HG02588 (cell line): ENCODE data around the gene OPRM1.

Experiments
- ATAC-seq: cut with Tn5 transposase; IDR thresholded peaks from one replicate; pipeline ENCODE4 v1.9.1; 2021; ENCODE audit warnings: mild to moderate bottlenecking, moderate library complexity; ENCODE audit not compliant: unreplicated experiment

OPRM1 gene

DNA sequence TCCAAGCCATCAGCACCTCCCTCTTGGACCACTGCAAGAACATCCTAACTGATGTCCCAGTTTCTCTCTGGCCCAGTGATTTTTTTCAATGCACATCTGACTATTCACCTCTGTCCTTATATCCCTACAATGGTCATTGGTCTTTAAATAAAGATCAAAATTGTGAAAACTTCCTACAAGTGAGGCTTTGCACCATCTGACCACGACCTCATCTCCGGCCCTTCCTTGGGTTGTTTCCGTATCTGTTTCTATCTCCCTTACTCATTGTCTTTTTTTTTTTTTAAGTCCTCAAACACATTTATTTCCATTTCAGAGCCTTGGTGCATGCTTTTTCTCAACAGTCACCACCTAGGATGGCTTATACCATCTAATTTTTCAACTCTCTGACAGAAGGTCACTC, 229.4 kb downstream of the OPRM1 start:
- no peak for ATAC-seq

DNA sequence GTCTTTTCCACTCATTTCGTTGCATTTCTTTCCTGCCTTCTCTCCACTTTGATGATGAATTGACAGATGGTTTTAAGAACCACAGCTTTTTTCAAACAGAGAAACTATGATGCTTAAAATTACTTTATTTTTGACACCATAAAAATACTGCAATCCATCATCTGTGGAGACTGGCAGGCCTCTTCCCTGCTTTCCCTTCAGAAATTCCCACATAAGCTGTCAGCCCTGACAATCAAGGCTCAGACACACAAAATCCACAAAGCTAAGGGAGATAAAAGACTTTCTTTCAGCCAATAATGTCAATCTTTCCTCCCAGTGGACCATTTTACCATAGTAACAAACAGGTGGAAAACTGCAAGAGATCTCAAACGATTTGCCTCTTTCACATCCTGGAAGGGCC, 235.1 kb downstream of the OPRM1 start:
- no peak for ATAC-seq

DNA sequence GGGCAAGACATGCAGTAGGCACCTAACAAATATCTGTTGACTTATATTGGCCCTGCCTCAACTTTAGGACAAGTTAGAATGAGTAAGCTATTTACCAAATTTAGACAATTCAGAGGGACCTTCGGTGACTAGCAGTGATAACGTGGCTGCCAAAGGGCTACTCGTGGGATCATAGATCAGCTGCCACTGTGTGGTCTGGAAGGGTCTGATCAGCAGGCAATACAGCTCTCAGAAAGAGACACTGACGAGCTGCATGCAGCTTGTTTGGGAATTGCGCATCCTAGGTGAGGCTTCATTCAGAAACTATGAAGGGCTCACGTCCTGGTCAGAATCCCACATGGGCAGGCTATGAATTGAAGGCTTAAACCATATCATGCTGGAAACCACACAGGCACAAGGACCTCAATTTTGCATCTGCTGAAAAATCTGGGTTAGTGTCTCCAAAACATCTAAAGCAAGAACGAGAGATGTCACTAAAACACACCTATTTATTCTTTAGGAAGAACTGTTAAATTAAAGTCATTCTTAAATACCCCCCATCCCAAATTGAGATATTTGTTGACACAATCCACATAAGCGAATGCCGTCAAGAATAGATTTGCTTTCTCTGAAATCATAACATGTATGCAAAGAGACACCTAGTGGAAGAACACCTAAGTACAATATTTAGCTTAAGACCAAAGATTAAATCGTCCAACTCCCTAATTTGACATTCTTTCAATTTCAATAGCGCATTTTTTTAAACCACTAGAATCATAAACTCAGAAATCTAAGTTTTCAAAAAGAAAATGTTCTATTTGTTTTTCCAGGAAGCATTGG, 238.0 kb downstream of the OPRM1 start:
- ATAC-seq, result peak; percentile 54

DNA sequence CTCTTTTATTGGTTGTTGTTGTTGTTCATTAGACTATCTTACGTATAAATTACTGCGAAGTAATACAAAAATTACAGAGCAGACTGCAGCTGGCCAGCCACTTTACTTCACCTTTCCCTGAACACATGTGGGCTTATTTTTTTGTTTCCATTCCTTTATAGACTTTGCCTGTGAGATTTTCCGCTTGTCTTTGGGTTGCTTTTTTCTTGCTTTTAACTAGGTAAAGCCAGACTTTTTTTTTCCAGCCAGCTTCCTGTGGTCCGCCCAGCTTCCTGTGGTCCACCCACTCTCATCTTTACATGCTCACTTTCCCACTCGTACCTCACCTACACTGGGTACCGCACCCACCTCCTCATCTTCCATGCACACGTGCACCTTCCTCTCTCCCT, 238.6 kb downstream of the OPRM1 start:
- ATAC-seq, result no peak

DNA sequence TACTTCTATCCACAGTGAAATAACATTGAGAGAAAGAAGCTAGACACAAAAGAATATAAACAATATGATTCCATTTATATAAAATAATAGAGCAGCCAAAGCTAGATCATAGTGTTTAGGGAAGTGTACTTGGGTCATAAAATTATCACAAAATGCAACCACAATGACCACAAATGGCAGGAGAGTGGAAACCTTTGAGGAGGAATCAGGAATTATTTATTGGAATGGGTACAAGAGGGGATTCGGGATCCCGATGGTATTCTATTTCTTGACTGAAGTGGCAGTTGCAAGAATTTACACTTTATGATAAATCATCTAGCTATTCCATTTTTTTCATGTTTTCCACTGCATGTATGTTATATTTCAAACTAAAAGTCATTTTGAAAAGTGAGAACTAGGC, 241.5 kb downstream of the OPRM1 start:
- ATAC-seq, result no peak

DNA sequence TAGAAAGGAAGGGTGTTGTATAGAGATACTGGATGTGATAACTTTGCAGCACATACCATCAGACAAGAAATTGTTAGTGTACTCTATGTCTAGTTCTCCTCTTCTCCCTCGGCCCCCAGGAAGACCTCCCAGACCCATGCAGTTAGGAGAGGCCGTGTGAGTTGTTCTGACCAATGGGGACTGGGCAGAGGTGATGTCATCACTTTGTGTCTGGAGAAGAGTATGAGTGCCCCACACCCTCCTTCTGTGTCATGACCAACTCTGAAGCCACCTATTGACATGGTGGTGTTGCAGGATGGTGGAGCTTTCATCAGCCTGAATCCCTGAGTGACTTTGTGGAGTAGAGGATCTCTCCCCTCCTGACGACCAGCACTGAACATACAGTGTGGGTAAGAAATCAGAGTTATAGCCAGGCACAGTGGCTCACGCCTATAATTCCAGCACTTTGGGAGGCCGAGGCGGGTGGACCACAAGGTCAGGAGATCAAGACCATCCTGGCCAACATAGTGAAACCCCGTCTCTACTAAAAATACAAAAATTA, 245.3 kb downstream of the OPRM1 start:
- ATAC-seq, result no peak

DNA sequence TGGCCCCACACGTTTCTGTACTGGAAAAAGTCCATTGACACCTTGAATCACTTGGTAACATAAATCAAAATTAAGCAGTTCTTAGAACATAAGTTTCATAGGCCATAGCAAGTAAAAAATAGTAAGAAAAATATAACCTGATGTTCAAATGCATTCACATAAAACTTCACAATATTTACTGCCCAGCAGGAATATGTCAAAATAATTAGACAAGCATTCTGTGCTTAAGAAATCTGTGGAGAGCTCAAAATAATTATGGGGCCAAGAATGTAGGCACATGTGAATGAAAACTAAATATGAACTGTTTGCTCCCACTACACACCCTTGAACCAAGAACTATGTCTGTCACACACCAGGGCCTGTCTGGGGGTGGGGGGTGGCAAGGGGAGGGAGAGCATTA, 246.8 kb downstream of the OPRM1 start:
- ATAC-seq, result no peak

DNA sequence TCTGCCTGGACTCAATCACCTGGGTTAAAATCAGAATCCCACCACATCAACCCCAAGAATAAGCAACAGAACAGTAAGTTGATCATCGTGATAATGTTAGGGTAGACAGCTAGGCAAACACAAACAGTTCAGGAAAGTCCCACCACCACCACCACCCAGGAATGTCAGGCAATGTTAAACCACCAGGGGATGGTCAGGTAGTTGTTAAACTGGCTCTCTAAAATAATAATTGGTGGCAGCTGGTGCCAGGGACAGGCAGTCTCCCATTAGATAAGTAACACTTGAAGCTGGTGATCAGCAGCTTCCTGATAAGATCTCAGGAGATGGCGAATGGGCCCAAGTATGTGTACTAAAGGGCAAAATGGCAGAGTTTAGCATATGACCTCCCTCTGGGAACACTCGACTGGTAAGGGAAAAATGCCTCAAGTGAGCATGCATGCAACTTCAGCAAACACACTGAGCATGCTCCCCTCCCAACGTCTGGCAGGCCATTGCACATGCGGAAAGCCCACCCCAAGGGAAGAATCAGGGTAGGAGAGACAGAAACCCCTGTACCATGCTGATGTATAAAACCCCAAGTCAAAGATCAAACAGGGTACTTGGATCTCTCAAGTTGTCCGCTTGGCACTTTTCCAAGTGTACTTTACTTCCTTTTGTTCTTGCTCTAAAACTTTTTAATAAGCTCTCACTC, 250.9 kb downstream of the OPRM1 start:
- no peak for ATAC-seq

DNA sequence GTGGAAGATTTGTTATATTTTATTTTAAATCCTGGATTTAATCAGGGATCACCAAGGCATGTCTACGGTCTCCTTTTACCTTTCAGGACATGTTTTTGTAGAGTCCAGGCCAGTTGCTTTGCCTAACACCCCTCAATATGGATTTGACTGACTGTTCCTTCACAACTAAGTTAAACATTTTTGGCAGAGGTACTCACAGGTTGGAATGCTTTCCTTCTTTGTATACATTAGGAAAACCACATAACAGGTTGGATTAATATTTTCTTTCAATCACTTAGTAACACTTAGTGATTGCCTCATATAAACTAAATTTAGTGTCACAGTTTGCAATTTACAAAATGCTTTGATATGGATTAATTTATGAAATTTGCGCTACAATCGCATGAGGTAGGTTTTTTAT, 253.0 kb downstream of the OPRM1 start:
- no peak for ATAC-seq

DNA sequence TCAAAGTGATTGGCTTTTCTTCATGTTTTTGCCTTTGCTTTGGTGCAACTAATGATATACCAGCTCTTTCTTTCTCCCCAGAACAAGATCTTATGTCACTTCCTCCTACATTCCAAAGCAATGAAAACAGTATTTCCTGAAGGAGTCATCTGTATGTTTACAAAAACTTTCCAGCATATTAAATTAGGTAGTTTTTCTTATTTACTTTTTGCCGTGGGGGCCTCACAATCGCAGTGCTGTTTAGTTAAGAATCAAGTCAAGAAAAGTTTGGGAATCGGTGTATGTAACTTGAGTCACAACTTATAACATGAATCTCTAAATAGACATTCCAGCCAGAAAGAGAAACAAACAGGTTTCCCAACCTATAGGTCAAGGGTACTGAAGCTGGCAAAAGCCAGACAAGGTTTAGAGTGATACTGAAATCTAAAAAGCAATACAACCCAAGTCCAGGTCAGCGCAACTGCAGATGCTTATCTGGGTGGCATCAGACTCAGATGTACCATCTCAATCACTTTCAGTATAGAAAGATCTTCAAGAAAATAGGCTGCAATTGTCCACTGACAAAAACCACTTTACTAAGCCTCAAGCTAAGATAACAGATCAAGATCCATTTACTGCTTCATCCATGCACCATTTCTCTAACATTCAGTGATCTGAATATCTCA, 253.9 kb downstream of the OPRM1 start:
- no peak for ATAC-seq

DNA sequence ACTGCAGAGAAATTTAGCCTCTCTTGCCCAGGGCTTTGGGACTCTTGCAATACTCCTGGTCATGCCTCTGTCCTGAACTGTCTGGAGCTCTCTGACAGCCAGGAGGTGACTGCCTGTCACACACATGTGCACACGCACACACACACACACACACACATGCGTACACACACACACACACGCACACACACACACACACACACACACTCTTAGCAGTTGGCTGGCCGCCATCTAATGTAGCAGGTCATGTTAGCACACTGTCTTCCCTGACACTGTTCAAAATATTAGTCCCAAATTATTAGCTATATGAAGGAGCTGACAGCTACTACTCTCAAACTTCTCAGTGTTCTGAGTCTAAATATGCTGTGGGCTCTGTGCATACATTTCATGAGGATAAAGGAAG, 256.7 kb downstream of the OPRM1 start:
- no peak for ATAC-seq
